ENCODE results near the gene SNAPC5.
A peak's percentile ranks its signal among the peaks of the same experiment; 100 is the strongest.
"Not testable (repeated sequence)": the region's sequence is repeated elsewhere in the genome, so short reads cannot be mapped to it uniquely, and the experiment has no call there.

SNAPC5 gene, protein sequence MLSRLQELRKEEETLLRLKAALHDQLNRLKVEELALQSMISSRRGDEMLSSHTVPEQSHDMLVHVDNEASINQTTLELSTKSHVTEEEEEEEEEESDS

DNA sequence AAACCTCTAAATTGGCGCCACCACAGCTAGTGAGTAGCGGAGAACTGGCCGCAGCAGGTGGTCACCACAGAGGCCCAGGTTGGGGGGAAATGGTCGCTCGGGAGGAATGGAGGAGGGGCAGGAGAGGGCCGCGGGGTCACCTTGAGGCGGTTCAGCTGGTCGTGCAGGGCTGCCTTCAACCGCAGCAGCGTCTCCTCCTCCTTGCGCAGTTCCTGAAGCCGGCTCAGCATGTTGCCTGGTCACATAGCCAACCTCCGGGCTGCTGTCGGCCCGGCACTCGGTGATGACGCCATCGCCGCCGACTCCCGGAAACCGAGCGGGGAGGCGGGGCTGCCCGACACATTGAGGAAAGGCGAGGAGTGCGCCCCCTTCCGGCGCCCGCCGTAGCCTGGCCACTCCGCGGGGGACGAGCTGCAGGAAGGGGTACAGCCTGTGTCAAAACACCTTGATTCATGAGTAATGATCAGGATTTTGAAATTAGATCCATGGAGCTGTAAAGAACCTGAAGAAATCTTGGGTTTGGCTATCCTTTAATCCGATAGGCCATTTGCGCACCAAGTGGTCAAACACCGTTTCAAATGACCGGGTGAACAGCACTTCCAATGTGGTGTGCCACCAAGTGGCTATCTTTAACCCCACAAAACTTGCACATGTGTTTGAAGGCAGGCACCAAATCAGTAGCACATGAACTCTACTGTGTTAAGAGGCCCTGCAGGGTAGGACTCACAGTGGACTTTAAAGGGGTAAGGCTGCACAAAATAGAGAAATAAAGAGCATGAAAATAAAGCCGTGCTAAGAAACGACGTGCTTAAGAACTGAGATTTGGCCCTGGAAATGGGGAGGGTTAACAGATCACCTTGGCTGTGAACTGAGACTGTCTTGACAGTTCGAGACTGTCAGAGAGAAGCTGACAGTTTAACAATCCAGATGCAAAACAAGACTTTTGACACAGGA is at the start of gene SNAPC5:
SNAPC5 (minus strand) TSS at position 261 of the 954 bp plus-strand sequence; CDS start at position 230, 31 bp downstream.
- DNase-seq, result peak; percentile 97

DNA sequence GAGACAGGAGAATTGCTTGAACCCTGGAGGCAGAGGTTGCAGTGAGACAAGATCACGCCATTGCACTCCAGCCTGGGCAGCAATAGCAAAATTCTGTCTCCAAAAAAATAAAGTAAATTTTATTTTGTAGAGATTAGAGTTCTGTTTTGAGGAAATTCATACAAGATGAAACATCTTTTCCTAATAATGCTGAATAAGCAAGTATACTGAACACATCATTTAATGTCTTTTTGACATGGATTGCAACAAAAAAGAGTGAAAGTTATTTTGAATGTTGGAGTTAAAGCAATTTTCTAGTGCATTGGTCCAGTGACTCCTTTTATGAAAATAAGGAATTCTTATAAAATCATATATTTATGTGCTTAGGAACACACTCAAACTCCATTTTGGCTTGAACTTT is 47.7 kb upstream of the SNAPC5 start:
- DNase-seq, result no peak

DNA sequence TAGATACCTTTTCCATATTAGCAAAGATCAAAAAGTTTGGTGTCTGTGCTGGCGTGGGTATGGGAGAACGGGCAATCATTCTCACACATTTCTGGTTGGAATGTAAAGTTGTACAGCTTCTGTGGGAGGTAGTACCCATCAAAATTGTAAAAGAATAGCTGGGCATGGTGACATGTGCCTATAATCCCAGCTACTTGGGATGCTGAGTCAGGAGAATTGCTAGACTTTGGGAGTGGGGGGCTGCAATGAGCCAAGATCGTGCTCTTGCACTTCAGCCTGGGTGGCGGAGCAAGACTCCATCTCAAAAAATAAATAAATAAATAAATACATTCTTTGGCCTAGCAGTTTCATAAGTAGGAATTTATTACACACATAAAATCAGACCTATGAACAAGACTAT is 45.3 kb upstream of the SNAPC5 start:
- no peak for DNase-seq

- no peak for DNase-seq
Observed at GRCh38 chr15:66535056-66535455, 37.5 kb upstream of the SNAPC5 start.

- no peak for DNase-seq
Observed at GRCh38 chr15:66524838-66525237, 27.3 kb upstream of the SNAPC5 start.

DNA sequence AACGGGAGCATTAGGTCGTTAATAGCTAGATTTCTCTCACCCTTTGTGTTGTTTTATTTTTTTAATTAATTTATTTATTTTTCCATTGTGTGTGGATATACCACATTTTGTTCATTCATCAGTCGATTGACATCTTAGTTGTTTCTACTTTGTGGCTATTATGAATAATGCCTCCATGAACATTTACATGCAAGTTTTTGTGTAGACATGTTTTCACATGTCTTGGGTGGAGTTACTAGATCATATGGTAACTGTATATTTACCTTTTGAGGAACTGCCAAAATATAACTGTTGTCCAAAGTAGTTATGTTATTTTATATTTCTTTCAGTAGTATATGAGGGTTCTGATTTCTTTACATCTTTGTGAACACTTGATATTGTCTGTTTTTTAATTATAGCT is 26.4 kb upstream of the SNAPC5 start:
- no peak for DNase-seq

- DNase-seq, result no peak
Observed at GRCh38 chr15:66515901-66516322, 18.4 kb upstream of the SNAPC5 start.

DNA sequence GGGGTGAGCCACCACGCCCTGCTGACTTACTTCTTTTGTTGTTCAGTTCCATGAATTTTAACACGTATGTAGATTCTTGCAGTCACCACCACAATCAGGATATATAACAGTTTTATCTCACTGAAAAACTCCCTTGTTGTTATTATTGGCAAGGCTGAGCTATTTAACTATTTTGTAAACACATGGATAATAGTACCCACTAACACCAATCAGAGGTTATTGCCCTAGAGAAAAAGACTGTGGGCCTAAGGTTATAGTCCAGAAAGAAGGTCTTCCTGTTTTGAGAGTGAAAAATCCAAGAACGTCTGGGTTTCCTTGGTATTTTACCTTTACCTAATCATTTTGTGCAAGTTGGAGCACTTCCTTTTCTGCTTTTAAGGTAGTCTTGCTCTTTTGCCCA is 17.0 kb upstream of the SNAPC5 start:
- DNase-seq, result no peak

DNA sequence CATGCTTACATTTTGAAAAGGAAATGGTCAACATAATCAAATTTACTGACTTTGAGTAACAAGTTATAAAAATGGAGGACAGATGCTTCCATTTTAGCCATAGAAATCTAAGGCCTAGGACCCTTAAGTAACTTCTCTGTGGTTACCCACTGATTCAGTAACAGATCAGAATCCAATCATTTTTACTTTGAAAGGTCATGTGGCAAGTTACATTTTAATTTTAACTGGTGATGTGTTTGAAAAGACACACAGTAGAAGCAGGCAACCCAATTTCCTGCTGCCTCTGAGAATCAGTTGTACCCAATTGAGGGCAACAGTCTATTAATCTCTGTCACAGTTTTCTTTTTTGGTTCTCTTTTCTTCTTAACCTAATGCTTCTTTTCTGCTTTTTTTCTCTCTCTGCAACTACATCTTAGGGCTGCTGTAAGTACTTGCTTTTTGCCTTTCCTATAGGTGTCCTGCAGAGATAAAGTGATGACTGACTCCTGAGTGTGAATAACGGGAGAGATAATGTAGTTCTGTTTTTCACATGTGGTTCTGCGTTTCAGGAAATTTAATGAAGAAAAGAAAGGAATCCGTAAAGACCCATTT is 10.8 kb upstream of the SNAPC5 start:
- DNase-seq, result no peak

GRCh38 chr15:66505818-66506217 is 8.3 kb upstream of the SNAPC5 start:
- DNase-seq, result no peak

- no peak for DNase-seq
Observed at GRCh38 chr15:66505430-66505811, 7.9 kb upstream of the SNAPC5 start.

DNA sequence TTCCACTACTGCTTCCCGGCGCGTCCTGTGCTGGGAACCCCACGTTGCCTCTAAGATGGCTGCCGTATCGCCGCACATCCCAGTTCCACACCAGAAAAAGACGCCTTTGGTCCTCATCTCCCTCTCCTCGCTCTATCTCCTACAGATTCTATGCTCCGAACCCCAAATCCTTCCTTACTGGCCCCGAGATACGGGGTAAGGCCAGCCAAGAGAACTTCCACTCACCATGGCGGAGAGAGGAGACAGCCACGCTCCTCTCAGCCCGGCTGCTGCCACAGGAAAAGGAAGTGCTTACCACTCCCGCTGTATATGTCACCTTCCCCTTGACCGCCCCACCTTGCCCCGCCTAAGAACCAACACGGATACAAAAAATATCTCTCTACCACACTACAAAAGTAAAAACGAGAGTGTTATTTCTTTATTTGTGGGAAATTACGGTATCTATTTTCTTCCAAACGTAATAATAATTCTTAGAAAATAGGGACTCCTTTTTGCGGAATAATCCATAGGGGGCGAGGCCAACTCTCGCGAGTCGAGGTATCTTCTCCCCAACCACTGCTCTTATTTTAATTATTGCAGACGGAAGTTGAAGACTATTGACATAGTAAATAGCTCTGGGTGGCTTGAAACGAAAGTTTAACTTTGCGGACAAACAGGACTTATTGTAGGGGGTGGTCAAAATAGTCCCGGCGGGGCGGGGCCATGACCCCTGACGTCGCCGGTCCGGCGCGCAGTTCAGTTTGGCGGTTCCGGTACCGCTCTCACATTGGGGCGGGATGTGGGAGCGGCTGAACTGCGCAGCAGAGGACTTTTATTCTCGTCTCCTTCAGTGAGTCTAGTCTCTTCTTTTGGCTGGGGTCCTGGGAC is 7.2 kb upstream of the SNAPC5 start, which contains the start of the genes RPL4 and ZWILCH:
RPL4 (minus strand) TSS at position 293 of the 867 bp plus-strand sequence; CDS start at position 228, 65 bp downstream.
ZWILCH (plus strand) TSS at position 764 of the 867 bp plus-strand sequence; CDS start at position 777, 13 bp downstream.
- peak; percentile 90 for DNase-seq

DNA sequence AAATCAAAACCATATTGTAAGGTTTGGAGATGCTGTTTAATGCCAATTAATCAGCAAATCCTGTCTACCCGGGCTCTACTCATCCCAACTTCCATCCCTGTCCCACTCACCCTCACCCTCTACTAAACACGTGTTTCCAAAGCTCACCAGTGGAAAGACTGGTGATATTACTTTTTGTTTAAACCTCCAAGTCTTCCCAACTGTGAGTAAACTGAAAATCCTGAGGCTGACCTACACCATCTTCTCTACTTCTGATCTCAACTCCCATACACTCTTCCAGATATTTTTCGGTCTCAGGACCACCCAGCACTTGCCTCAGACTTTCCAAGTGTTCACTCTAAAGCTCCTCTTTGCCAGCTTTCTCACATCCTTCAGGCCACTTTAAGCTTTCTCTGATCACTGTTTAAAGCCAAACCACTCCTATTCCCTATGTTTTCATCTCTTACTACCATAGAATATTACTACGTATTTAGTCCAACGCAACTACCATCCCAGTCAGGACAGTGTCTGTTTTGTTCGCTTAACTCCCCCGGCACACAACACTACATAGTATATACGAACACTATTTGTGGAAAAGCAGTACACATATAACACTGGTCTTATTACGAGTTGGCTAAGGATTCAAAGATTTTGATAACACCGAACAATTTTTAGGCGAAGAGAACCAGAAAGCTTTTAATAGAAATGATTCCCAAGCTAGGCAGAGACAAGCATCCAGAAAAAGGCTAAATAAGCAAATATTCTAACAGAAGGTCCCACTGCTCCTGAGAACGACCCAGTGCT is 6.4 kb upstream of the SNAPC5 start:
- DNase-seq, result no peak

DNA sequence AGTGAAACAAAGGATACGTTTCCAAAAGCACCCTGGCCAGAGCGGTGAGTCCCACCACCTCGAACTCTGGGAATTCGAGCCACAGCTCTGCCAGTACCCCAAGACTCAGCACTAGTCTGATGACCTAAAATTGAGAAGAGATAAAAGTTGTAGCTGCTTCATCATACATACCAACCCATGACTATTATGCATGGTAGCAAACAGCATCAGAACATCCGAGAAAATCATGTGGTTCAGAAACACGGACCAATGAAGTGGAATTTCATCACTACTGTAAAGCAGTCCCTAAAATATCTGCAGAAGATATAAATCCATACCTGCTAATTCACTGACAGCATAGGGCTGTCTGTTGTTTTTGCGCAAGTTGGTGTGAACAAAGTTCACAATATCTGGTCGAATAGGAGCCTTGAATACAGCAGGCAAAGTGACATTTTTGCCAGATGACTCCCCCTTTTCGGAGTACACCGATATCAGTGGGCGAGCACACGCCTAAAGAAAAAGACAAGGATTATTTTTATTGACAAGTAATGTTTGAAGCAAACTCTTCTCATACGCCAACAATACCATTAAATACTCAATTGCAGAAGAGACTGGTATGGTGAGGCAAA is 5.6 kb upstream of the SNAPC5 start:
- DNase-seq, result not testable (repeated sequence)

DNA sequence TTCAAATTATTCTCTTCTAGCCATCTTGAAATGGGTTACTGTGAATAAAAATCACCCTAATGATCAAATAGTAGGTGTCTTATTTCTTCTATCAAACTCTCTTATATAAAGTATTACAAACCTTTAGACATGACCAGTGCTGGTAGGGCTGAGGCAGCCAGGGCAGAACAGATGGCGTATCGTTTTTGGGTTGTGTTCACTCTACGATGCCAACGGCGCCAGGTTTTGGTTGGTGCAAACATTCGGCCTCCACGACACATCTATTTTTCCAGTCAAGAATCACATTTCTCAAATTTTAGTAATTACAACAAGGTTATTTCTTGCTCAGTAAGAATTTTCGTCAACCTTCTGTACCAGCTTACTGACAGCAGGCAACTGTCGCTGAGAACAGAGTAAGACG is 4.9 kb upstream of the SNAPC5 start:
- DNase-seq, result no peak

GRCh38 chr15:66500346-66500745 is 2.8 kb upstream of the SNAPC5 start:
- DNase-seq, result not testable (repeated sequence)

DNA sequence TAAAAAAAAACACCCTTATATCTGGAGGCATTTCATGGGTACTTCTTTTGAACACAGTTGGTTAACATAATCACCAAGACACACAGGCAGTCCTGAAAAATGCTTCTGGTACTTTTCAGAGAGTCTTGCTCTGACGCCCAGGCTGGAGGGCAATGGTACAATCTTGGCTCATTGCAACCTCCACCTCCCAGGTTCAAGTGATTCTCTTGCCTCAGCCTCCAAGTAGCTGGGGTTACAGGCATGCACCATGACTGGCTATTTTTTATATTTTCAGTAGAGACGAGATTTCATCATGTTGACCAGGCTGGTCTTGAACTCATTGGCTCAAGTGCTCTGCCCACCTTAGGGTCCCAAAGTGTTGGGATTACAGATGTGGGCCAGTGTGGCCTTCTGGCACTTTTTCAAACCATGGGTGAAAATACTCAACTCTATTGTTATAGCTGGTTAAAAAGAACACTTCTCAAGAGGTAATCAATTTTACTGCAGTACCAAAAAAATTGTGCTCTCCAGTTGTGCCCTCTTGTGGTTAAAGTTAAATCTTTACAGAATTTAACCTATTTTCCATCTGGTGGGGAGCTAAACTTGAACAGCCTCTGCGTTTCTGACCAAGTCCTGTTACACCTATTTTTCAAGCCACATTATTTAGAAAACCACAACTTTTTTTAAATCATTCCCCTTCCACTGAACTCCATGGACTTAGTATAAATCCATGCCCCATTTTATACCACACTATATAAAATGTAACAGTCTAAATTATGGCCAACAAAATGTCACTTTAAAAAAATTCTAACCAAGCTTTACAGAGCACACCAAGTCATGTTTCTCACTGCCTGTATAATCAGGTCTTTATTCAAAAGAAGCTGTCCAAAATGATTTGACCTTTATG is 1.2 kb upstream of the SNAPC5 start:
- peak; percentile 66 for DNase-seq

- no peak for DNase-seq
Observed at GRCh38 chr15:66496951-66497501, 536 bp downstream of the SNAPC5 start.

DNA sequence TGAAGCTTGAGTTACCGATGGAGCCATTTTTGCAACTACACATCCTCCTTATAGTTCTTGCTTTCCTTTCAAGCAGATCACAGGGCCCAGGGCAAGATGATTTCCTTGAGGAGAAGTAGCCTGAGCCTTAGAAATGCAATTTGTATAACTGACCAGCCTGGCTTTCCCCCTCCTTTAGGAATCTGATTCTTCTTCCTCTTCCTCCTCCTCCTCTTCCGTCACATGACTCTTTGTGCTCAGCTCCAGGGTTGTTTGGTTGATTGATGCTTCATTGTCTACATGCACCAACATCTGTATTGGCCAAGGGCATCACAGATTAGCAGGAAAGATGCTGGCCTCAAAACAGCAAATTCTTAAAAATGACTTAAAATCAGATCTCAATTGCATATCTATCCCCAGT is 3.3 kb downstream of the SNAPC5 start:
- DNase-seq, result no peak

GRCh38 chr15:66491846-66492245 is 5.7 kb downstream of the SNAPC5 start:
- DNase-seq, result no peak

Measured in CD4-positive, alpha-beta T cell treated with Interleukin-17A for 1 hour (primary cell).